ENCODE measurements around the gene METTL27. TPM values are rescaled to one million over a fixed set of nuclear protein-coding genes. Genes with fewer than 3 reads are reported as not detected.

METTL27 gene
- total RNA-seq, 4 donors from 2014 or later: 3.8 to 16.3 (median 9.6) TPM

DNA sequence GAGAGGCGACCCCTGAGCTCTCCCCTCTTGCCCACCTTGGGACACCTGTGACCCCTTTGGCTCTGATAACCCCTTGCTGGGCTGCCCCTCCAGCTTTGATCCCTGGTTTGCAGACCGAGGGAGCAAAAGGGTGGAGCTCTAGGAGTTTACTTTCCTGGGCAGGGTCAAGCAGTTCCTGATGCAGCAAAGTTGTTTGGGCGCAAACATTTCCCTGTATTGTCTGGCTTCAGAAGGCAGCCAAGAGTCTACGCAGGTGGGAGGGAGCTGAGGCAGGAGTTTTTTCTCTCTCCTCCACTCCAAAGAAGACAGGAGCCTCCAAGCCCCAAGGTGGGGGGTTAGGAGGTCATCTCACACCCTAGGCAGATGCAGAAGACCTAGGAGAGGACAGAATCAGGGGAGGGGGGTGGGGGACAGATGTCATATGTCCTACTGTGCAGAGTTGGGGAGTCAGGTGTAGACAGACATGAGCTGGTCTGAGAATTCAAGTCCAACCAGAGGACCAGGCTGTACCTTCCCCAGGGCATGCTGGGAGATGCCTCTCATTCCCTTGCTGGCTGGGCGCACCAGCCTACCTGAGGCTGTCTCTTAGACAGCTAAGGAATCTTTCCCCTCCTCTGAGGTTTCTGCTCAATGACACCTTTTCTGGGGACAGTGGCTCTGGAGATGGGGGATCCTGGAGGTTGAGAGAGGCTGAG, 39.2 kb upstream of the METTL27 start:
- no peaks in the 10 kb centered on the region for H3K9me3 ChIP-seq
- WGBS, 2 donors: 57 to 58% methylated on average over 3 to 5 of the region's 5 CpGs
- no peak overlapping the region for H3K4me3 ChIP-seq (replicated peaks in 1 of 3)
- no peaks in the 10 kb centered on the region for H3K27me3 ChIP-seq
- H3K4me1 ChIP-seq: peaks cover 5 to 34% of the 10 kb centered on the region in 2 donors
- intact Hi-C loops (cut with DNase I): no loop called here
- TF ChIP-seq, protein P1, sequence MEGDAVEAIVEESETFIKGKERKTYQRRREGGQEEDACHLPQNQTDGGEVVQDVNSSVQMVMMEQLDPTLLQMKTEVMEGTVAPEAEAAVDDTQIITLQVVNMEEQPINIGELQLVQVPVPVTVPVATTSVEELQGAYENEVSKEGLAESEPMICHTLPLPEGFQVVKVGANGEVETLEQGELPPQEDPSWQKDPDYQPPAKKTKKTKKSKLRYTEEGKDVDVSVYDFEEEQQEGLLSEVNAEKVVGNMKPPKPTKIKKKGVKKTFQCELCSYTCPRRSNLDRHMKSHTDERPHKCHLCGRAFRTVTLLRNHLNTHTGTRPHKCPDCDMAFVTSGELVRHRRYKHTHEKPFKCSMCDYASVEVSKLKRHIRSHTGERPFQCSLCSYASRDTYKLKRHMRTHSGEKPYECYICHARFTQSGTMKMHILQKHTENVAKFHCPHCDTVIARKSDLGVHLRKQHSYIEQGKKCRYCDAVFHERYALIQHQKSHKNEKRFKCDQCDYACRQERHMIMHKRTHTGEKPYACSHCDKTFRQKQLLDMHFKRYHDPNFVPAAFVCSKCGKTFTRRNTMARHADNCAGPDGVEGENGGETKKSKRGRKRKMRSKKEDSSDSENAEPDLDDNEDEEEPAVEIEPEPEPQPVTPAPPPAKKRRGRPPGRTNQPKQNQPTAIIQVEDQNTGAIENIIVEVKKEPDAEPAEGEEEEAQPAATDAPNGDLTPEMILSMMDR (IDR thresholded peaks at IDR 0.05): no peak
- TF ChIP-seq POLR2A (IDR thresholded peaks at IDR 0.05): no peak
- H3K27ac ChIP-seq: peak overlapping the region in 2 of 3 donors; percentile 24 to 38
- no peak for DNase-seq
- H3K36me3 ChIP-seq: no peaks in the 10 kb centered on the region

DNA sequence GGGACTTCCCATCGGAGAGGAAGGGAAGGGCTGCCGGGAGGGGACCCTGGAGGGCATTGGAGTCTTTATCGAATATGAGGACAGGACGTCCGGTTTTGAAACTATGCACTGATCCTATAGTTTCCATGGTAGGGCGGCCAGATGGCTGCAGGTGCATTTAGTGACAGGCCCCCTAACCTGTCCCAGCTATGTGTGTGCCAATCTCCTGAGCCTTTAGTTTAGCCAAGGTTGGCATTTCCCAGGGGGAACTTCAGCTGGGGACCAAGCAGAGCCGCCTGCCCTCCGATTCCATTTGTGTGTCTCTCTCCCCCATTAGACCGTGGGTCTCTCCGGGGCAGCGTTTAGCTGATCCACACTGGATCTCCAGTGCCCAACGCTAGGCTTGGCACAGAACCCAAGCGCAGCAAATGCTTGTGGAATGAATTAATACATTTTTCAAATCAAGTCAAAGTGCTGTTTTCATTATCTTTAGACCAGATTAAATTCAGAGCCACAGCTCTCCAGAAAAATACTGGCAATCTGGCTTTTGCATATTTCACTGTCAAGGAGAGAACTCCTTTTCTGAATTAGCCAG, 38.5 kb upstream of the METTL27 start:
- no peaks in the 10 kb centered on the region for H3K36me3 ChIP-seq
- intact Hi-C loops (cut with DNase I): no loop called here

DNA sequence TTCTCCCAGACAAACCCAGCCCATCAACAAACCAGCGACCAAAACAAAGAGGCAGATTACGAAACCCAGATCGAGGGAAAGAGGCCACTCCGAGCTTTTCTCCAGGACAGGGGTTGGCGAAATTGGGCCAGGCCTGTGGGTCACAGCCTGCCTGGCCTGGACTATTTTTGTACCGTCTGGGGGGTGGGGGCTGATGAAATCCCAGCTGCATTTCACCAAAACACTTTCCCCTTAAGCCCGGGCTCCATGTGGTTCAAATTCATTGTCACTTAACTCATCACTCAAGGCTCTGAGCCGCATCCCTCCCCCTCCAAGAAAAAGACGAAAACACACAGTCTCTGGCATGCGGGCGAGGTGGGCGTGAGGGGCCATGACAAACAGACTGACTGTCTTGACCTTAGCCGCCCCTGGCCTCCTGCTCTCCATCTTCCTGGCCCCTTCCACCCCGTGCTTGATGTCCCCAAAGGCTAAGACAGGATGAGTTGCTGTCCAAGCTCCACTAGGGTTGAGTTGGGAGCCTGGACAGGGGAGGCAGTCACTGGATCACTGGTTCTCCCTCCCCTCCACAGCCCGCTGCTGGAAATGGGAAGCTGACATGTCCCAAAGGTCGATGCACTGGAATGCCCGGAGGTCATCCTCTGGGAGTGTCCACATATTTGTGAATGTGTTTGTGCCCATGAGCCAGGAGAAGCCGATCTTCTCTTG, 37.8 kb upstream of the METTL27 start:
- H3K4me1 ChIP-seq: peaks cover 5 to 28% of the 10 kb centered on the region in 2 donors
- no peaks in the 10 kb centered on the region for H3K9me3 ChIP-seq
- no peaks in the 10 kb centered on the region for H3K36me3 ChIP-seq
- TF ChIP-seq, protein P1 (IDR thresholded peaks at IDR 0.05): no peak
- TF ChIP-seq POLR2A (IDR thresholded peaks at IDR 0.05): no peak
- no peak overlapping the region for H3K4me3 ChIP-seq (replicated peaks in 1 of 3)
- H3K27me3 ChIP-seq: no peaks in the 10 kb centered on the region
- peak overlapping the region; percentile 12 to 46 (median 38) for H3K27ac ChIP-seq
- intact Hi-C loops (cut with DNase I): no loop called here
- peak; percentile 19 to 28 for DNase-seq
- WGBS, 2 donors: 48 to 61% methylated on average over 11 to 18 of the region's 18 CpGs

More for the DNA sequence above, 38.5 kb upstream of the METTL27 start:
- TF ChIP-seq POLR2A (IDR thresholded peaks at IDR 0.05): no peak
- TF ChIP-seq, protein P1 (IDR thresholded peaks at IDR 0.05): no peak
- DNase-seq: no peak
- H3K4me1 ChIP-seq: peaks cover 5 to 28% of the 10 kb centered on the region in 2 donors
- 58 to 84% methylated on average over 13 of the region's 13 CpGs for WGBS, 2 donors
- H3K4me3 ChIP-seq (replicated peaks in 1 of 3): no peak overlapping the region
- H3K9me3 ChIP-seq: no peaks in the 10 kb centered on the region
- no peaks in the 10 kb centered on the region for H3K27me3 ChIP-seq
- H3K27ac ChIP-seq: peak overlapping the region; percentile 12 to 38 (median 24)

DNA sequence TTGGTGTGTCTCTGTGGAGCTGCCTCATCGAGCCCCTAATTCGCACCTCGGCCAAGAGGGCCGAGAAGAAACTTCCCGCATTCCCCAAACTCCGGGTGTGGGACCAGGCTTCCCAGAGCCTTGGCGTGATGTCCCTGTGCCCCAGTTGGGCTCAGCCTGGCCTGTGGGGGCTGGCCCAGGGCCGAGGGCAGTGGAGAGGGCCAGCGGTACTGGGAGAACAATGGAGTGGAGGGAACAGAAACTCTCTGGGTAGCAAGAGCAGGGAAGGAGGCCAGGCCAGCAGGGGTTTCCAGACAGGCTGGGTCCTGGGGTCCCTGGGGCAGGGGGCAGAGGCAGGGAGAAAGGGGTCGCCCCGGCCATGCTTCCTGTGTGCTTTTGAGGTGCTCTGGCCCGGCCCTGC, 34.7 kb upstream of the METTL27 start:
- H3K4me3 ChIP-seq (replicated peaks in 1 of 3): no peak overlapping the region
- no peak for DNase-seq
- no peaks in the 10 kb centered on the region for H3K36me3 ChIP-seq
- H3K27ac ChIP-seq: no peak overlapping the region
- intact Hi-C loops (cut with DNase I): no loop called here
- WGBS, 2 donors: 87 to 88% methylated on average over 10 of the region's 12 CpGs
- H3K27me3 ChIP-seq: no peaks in the 10 kb centered on the region
- TF ChIP-seq POLR2A (IDR thresholded peaks at IDR 0.05): no peak
- TF ChIP-seq, protein P1 (IDR thresholded peaks at IDR 0.05): no peak
- H3K4me1 ChIP-seq: peaks cover 5 to 33% of the 10 kb centered on the region in 2 donors
- H3K9me3 ChIP-seq: no peaks in the 10 kb centered on the region

DNA sequence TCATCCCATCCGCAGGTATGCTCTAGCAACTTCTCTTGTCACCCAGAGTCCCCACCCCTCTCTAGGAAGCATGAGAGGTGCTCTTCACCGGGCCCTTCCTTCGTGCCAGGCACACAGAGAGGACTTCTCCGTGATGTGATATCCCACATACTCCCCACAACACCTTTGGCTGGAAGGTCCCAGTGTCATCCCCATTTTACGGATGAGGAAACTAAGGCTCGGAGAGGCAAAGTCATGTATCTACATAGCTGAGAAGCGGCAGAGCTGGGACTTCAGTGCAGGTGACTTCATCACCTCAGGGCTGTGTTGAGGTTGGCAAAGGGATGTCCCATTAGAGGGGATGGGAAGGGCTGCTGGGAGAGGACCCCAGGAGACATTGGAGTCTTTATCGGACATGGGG, 34.0 kb upstream of the METTL27 start:
- DNase-seq: no peak
- no peaks in the 10 kb centered on the region for H3K27me3 ChIP-seq
- H3K4me3 ChIP-seq (replicated peaks in 1 of 3): no peak overlapping the region
- H3K27ac ChIP-seq: no peak overlapping the region
- 91 to 92% methylated on average over 8 of the region's 8 CpGs for WGBS, 2 donors
- H3K4me1 ChIP-seq: peaks cover 5 to 34% of the 10 kb centered on the region in 2 donors
- intact Hi-C loops (cut with DNase I): no loop called here
- H3K36me3 ChIP-seq: no peaks in the 10 kb centered on the region
- TF ChIP-seq POLR2A (IDR thresholded peaks at IDR 0.05): no peak
- TF ChIP-seq, protein P1 (IDR thresholded peaks at IDR 0.05): no peak
- no peaks in the 10 kb centered on the region for H3K9me3 ChIP-seq

All from thyroid gland (tissue), 4 donors.